ENCODE results near the gene SLC34A1. TPM values are rescaled to one million over a fixed set of nuclear protein-coding genes. Genes with fewer than 3 reads are reported as not detected.

The SLC34A1 gene
- total RNA-seq, 1 donor from 2014 or later: not detected

- H3K4me3 ChIP-seq (ENCODE audit: low read depth, low read length): peak overlapping the region; percentile 74
- no peak for TF ChIP-seq CTCF (conservative IDR thresholded peaks at IDR 0.05; ENCODE audit: low read depth, low read length)
- DNase-seq (ENCODE audit: low read depth): no peak
Observed at GRCh38 chr5:177403102-177403791, 19.0 kb downstream of the SLC34A1 start.

GRCh38 chr5:177403792-177404640, 19.8 kb downstream of the SLC34A1 start:
- DNase-seq (ENCODE audit: low read depth): no peak
- peak overlapping the region; percentile 74 for H3K4me3 ChIP-seq (ENCODE audit: low read depth, low read length)
- peak; percentile 61 for TF ChIP-seq CTCF (conservative IDR thresholded peaks at IDR 0.05; ENCODE audit: low read depth, low read length)

DNA sequence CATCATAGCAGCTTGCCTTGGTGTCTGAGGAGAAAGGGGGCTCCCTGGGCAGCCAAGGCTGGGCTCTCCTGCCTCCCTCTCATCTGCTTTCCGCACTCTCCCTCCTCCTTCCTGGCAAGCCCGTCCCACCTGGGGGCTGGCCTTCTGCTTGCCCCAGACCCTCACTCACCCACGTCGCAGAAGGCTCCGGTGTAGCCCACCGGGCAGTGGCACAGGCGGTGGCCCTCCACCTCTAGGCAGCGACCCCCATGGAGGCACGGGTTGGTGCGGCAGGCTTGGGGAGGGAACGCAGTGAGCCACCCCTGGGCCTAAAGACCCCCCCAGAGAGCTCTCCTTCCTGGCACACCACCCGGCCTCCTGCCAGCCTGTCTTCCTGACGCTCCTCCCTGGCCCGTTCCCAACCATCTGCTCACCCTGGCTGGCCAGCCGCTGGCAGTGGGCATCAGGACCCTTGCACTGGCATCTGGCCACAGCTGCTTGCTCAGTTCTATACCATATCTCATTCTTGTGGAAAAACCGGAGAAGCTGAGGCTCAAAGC, 20.5 kb downstream of the SLC34A1 start:
- DNase-seq (ENCODE audit: low read depth): no peak
- H3K4me3 ChIP-seq (ENCODE audit: low read depth, low read length): peak overlapping the region; percentile 74
- TF ChIP-seq CTCF (conservative IDR thresholded peaks at IDR 0.05; ENCODE audit: low read depth, low read length): no peak

DNA sequence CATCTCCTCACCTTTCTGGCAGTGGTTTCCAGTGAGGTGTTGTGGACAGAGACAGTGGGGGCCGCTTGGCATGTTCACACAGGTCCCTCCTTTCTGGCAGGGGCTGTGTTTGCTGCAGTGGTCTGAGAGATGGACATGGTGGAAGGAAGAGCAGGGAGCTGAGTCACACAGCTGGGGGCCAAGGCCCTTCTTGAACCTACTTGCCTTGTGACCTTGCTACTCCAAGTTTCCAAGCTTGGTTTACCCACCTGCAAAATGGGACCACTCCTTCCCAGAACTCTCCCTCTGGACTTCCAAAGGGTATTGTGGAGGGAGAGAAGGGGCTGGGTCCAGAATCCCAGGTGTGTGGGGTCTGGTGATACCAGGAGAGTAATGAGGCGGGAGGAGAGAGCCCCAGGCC, 21.1 kb downstream of the SLC34A1 start:
- H3K4me3 ChIP-seq (ENCODE audit: low read depth, low read length): no peak overlapping the region
- TF ChIP-seq CTCF (conservative IDR thresholded peaks at IDR 0.05; ENCODE audit: low read depth, low read length): no peak

GRCh38 chr5:177405805-177406204, 21.6 kb downstream of the SLC34A1 start:
- no peak overlapping the region for H3K4me3 ChIP-seq (ENCODE audit: low read depth, low read length)
- no peak for TF ChIP-seq CTCF (conservative IDR thresholded peaks at IDR 0.05; ENCODE audit: low read depth, low read length)
- no peak for DNase-seq (ENCODE audit: low read depth)

More for the DNA sequence above, 21.1 kb downstream of the SLC34A1 start:
- no peak for DNase-seq (ENCODE audit: low read depth)

- no peak for TF ChIP-seq CTCF (conservative IDR thresholded peaks at IDR 0.05; ENCODE audit: low read depth, low read length)
- H3K4me3 ChIP-seq (ENCODE audit: low read depth, low read length): no peak within 1 kb of the TSS
- no peak for DNase-seq (ENCODE audit: low read depth)
Observed at GRCh38 chr5:177409043-177409801, 25.0 kb downstream of the SLC34A1 start, which contains the start of gene F12. TSS of gene F12 (minus strand) at chr5:177409564. CDS start at chr5:177409527, 37 bp downstream.
